CD4-positive, alpha-beta T cell treated with Interleukin-4 for 4 hours (primary cell): ENCODE data around the gene MTCL1.

Source experiments
- DNase-seq: peaks from one replicate; pipeline ENCODE4 v3.0.0-alpha.2; 2020

Gene MTCL1

DNA sequence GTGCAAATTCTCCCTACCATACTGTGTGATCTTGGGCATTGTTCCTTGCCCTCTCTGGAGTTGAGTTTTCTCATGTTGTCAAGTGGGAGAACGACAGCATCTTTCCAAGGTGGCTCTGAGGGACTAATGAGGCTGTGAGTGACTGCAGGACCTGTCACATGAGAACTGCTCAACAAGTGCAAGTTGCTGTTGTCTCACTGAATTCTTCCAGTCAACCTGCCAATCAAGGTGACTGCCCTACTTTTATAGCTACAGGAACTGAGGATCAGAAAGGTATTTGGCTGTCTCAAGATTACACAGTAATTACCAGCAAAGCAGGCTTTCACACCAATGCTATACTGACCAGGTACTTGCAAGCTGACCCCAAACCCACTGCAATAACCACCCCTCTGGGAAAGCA is 137.6 kb downstream of the MTCL1 start:
- no peak for DNase-seq

DNA sequence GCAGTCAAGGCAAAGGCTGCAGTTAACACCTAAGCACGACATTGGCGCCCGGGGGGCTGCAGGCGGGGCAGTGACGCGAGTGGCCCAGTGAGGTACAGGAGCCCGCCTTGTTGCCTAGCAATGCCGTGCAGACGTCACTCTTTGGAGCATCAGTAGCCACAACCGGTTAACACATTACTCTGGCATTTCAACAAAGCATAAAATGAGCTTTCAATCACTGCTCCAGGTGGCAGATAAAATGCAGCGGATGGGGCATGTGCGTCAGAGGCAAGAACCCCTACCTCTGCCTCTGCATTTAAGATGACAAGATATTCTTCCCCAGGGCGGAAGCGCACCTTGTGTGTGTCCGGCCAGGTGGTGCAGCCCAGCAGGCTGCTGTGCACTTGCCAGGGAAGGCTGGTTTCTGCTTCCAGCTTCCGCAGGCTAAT is 139.4 kb downstream of the MTCL1 start:
- no peak for DNase-seq

DNA sequence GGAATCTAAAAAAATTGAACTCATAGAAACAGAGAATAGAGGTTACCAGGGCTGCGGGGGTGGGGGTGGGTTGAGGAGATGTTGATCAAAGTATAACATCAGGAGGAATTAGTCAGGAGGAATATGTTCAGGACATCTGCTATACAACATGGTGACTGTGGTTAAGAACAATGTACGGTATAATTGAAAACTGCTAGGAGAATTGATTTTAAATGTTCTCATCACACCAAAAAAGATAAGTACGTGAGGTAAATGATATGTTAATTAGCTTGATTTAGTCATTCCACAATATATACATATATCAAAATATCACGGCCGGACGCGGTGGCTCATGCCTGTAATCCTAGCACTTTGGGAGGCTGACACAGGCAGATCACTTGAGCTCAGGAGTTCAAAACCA is 140.2 kb downstream of the MTCL1 start:
- no peak for DNase-seq

DNA sequence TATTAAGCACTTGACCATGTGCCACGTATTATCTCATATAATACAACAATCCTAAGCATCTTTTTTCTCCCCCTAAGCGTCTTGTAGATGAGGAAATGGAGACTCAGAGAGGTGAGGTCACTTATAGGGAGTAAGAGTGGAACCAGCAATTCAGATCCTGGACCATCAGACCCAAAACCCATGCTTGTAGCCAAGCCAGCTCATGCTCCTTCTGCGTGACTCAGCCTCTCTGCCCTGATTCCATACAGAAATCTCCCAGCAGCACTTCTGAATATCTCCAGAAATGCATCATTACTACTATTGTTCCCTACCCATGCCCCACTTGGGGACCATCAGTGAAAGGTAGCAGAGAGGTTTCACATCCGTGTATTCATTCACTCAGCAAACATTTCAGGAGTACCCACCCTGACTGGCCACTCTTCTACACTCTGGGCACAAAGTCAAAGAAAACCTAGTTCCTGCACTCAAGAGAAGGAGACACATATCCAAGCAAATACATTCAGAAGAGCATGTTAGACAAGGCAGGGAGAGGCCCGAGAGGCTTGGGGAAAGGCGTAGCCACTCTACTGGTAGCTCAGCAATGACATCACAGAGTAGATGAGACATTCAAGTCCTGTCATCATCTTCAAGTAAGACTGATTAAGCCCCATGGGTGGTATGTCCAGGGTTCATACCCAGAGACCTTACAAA is 141.9 kb downstream of the MTCL1 start:
- no peak for DNase-seq

DNA sequence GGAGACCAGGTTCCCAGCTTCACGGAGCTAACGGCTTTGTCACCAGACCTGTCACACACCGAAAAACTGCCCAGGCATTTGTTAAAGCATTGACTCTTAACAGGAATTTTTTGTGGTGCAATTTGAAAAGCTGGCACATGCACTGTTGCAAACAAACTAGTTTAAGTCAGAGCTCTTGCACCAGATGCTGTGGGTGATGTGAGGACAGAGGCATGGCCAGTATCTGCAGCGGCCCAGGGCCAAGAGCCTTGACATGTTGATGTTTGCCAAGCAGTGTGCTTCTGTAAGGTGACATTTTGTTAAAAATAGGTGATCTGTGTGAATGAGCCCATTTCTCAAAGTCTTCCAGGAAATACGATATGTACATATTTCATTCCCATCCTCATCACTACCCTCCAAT is 142.5 kb downstream of the MTCL1 start:
- no peak for DNase-seq

DNA sequence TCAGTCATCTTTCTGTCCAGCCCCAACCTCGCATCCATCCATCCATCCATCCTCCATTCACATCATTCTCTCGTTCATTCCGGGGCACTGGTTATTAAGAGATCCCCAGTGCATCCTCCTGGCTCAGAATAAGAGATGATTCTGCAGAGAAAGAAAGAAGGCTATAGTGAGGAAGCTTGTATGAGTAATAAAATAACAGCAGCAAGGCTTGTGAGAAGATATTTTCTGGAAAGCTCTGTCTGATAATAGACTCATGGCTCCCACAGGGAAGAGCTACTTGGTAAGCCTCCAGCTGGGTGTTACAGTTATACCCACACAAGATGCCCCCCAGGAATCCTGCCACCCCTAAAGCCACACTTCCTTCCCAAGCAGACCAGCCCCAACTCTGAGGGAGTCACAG is 143.2 kb downstream of the MTCL1 start:
- no peak for DNase-seq

DNA sequence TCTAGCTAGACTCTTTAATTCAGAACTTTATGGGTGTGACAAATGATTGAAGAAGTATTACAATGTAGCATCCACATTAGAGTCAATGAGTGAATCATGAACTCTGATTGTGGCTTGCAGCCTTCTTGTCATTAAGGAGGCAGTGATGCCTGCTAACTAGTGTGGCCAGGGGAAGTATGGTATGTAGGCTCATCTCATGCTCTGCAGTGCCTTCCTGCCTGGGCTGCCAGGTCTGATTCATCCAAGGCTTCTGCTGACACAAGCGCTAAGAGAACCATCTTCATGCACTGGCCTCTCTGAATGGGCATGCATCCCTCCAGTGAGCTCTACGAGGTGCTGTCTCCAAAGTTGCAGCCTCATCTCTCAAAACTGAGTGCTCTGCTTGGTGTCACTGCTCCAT is 144.3 kb downstream of the MTCL1 start:
- DNase-seq: no peak

DNA sequence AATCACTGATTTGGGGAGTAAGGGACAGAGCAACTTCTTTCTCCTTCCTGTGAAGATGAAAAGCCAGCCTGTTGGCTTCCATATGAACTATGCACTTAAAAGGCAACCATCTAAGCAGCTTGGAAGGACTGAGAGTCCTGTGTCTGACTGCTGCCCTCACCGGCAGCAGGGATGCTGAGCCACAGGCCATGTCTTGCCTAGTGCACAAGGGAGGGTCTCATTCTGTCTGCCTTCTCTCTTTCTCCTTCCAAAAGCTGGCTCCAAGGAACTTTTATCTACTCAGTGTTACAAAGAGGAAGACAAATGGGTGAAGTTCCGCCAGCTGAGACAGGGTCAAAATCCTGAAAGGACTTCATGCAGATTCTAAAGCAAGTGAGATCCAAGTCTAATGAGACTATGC is 146.3 kb downstream of the MTCL1 start:
- DNase-seq: no peak

DNA sequence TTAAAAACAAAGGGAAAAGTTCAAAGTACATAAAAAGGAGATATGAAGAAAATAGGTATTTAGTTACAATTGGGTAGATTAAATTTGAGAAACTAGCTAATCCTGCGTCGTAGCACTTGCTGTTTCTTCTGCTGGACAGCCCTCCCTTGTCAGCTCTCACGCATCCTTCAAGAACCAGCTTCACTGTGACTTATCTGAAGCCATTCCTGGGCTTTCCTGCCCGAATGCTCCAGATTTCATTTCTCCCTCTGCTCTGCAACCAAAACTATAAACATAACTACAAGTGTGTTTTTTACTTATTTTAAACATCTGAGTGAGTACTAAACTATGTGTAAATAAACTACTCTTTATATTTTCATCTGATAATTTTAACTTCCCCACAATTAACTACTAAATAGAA is 149.2 kb downstream of the MTCL1 start:
- no peak for DNase-seq

DNA sequence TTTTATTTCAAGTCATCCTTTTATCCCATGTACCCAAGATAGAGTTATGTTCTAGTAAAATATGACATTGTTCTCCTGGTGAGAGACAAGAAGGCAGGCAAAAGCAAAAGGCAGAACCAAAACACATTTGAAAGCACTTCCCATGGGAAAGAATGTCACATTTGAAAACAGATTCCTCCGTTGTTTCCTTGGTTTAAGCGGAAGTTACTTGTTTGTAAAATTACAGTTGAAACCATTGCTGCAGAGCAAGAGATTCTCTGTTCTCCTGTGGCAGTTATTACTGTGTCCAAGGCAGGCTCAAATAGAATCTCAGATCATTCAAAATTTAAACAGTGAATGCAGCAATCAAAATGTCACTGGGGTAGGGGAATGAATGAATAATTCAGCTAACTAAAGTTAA is 149.6 kb downstream of the MTCL1 start:
- DNase-seq: no peak

DNA sequence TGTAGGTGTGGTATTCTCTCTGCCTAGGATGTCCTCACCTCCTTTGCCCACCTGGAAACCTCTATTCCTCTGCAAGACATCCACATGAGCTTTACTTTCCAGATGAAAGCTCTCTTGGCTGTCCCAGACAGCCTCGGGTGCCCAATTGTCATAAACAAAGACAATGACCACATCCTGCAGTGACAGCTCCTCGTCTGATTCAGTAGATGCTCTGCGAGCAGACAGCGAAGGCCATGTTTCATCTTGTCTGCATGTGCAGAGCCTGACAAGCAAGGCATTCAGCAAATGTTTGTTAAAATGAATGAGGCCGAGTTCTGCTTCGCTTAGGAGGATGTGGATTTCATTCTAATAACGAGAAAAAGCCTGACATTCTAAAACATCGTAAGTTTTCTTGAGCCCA is 150.9 kb downstream of the MTCL1 start:
- no peak for DNase-seq

DNA sequence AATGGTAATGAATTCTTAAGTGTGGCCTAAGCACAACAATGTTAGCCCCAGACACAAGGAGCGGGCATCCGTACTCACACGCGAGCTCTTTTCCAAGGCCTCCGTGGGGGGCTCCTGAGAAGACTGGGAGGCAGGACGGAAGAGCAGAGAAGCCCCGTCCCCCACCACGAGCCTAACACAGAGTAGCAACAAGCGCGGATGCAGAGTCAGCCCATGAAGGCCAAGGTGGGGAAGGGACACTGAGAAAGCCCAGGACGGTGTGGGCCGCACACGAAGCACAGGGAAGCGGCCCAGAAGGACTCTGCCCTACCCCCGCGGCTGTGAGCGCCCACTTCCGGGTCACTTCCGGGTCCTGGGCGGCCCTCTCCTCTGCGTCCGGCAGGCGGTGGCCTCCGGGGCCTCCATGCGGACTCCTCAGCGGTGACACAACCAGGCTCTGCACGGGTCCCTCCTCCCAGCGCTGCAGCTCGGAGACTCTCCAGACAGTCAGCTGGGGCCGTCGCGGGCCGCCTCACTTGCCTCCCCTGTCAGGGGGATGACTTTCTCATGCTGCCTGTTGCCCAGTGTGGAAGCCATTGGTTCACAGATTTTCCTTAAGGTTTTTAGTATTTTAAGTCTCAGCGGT is 151.5 kb downstream of the MTCL1 start:
- no peak for DNase-seq

DNA sequence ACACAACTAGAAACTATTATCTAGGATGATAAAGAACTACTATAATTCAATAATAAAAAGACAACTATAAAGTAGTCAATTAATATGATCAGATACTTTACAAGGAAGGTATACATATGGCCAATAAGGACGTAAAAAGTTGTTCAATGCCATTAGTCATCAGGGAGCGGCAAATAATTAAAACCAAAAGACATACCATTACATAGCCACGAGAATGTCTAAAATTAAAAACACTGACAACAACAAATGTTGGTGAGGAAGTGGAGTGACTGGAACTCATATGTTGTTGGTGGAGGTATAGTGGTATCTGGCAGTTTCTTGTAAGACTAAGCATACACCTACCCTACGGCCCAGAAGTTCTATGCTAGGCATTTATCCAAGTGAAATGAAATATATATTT is 152.4 kb downstream of the MTCL1 start:
- DNase-seq: no peak

DNA sequence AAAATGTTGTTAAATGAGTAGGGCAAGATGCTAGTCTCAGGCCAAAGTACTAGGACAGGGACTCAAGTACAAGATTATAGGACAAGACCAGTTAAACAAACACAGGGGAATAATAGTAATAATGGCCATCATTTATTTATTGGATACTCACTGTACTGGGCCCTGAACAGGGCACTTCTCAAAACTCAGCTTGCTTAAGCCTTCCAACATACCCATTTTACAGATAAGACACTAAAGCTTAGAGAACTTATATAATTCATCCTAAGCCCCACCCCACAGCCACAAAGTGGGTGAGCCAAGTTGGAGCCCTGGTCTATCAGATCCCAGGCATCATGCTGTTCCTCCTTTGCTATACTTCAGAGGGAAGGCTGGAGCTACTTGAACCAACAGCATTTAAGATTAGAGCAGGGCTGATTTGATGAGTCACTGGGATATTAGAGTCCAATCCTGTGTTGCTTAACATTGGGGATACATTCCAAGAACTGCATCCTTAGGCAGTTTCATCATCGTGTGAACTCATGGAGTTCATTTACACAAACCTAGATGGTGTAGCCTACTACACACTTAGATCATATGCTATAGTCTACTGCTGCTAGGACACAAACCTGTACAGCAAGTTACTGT is 153.6 kb downstream of the MTCL1 start:
- DNase-seq: no peak

DNA sequence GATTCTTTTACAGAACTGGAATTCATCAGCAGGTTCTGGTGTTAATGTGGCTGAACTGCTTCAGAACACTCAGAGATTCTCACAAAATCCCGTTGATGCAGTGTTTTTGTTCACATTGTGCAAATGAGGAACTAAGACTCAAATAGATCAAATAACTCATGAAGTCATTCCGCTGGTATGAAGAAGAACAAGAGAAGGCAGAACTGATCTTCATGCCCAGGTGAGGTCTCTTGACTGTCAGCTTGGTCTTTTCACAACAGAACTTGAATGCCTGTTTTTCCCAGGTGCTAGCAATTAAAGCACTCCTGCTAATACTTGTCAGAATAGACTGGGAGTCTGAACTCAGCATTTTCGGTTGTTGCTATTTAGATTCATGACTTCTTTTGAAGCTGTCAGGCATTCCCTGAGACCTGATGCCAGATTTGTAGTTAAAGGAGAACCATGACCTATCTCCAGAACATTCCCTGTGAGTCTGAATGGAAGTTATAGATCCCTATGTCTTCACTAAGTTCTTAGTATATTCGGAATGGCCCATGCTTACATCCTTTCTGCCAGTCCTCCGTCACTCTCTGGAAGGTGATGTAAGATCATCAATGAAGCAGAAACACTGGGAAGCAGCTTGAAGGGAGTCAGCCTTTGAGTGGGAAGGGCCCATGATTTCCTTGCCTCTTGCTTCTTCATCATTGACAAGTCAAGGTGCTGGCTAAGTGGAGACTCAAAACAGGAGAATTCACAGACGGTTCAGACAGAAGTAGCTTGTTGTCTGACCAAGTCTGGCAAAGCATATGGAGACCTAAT is 155.7 kb downstream of the MTCL1 start:
- DNase-seq: no peak

DNA sequence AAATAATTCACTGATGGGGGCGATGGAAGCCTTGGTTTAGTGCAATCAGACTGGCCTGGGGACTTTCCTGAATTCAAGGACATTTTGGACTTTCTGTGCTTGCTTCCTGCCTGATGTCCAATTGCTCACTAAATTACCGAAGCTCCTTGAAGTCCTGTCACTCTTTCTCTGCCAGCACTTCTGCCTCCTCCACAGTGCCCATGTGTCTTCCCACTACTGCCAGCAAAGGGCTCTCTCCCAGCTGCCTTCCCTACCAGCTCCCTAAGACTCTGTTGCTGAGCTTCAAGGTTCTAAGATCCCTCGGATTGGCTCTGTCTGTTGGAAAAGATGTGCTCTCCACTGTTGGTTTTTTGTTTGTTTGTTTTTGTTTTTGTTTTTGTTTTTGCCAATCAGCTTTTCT is 158.1 kb downstream of the MTCL1 start:
- DNase-seq: no peak

DNA sequence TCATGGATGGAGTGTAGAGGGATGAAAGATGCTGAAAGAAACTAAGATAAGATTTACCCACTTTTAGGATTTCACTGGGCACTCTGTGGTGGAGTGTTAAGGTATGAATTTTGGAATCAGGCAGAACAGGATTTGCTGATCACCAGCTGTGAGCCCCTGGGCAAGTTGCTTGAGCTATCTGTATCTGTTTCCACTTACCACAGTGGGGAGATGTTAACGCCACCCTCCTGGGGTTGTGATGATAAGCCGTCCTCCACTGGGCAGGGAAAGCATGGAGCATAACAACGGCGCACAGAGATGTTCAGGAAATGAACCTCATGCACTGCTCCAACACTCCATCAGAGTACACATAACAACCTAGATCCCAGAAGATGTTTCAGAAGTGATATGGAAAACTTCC is 160.6 kb downstream of the MTCL1 start:
- DNase-seq: no peak

DNA sequence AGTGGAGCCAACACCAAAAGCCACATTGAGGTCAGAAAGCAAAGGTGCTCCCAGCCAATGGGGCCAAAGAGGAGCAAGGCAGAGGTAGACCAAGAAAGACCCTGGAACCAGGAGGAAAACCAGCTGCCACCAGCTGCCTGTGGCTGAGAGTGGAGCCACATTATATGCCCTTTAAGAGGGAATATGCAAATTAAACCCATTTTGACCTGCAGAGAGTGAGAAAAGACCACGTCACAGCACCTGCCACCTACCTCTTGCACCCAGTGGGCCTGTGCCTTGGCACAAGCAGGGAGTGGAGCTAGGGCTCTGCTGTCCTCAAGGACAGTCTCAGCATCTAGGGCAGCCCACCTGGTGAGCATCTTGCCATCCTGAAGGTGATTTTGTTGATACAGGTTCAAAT is 161.3 kb downstream of the MTCL1 start:
- DNase-seq: no peak

DNA sequence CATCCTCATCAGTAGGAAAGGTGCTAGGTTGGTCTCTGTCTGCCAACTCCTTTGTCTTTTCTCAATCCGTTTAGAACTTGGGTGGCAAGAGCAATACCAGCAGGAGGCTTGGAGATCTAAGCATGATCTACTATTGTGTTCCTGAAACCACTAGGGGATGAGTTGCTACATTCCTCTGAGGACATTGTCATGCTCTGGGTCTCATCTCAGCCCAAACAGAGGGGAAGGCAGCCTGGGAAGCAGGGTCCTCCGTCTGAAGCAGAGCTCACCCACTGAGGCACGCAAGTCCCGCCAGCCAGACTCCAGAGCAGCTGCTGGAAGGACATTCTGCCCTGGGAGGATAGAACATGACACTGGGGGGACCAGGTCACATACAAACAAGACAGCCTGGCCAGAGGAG is 162.9 kb downstream of the MTCL1 start:
- DNase-seq: no peak

DNA sequence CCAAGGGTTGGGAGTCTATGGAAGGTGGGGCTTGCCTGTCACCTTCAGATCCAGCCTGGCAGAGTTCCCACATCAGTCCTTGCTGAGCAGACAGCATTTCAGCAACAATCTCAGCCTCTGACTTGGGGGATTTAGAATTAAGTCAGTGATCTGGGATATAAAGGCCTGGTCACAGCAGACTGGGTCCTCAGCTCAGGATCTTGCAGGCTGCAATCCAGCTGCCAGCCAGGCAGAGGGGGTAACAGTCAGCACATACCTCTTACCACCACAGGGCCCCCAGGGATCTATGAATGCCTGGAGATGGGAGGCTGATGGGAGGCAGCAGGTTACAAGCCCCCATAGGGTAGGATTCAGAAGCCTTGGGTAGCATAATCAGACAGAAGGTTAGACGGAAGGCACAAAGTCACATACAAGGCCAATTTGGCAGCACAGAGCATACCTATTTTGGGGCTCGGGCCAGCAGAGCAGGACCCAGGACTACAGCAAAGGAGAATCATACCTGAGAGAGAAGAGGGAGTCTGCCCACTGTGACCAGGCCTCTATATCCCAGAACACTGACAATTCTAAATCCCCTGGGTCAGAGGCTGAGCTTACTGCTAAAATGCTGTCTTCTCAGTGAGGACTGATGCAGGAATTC is 163.5 kb downstream of the MTCL1 start:
- no peak for DNase-seq

DNA sequence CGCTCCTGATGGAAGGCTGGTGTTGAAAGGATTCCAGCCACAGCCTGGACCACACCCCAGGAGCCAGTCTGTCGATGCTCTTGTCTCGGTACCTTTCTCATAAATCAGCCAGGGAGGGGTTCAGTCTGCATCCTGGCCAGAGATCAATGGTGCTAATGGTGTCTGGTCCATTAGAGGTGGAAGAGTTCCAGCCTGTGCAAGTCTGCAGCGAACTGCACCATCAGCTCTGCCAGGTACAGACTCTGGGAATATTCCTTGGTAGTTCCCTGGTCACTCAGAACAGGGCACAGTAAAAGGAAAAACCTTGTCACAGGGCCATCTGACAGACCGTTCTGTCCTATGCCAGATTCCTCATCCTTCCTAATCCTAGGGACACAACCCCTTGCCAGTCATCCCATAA is 164.3 kb downstream of the MTCL1 start:
- no peak for DNase-seq

DNA sequence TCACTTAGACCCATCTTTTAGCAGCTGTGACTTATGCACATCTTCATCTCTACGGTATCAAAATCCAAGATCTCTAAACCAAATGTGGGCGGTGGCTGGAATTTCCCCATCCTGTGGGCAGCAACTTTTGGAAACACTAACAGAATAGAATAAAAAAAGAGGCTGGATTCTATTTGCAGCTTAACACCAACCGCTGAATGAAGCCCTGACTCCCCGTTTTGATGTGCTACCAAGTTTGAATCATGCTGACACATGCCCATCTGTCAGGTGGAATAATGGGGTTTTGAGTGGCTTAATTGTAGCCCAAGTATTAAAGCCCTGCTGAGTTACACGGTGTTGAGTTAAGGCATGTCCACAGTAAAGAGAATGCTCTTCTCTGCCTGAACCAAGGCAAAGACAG is 165.2 kb downstream of the MTCL1 start:
- DNase-seq: no peak

DNA sequence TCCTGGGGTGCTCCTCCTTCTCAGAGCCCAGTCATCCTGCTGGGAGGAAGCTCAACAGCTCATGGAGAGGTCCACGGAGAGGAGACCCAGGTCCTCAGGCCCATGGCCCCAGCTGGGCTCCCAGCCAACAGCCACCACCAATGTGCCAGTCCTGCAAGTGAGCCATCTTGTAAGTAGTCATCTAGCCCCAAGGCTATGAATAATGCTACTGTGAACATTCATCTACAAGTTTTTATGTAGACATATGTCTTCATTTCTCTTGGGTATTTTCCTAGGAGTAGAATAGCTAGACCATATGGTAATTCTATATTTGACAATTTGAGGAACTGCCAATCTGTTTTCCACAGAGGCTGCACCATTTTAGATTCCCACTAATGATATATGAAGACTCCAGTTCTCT is 166.1 kb downstream of the MTCL1 start:
- no peak for DNase-seq
